Measurements from ENCODE around the gene TMEM59L. TPM values are rescaled to one million over a fixed set of nuclear protein-coding genes. Genes with fewer than 3 reads are reported as not detected.

Gene TMEM59L
- total RNA-seq, 2 experiments from 2014 or later: 0.25 to 0.27 TPM

DNA sequence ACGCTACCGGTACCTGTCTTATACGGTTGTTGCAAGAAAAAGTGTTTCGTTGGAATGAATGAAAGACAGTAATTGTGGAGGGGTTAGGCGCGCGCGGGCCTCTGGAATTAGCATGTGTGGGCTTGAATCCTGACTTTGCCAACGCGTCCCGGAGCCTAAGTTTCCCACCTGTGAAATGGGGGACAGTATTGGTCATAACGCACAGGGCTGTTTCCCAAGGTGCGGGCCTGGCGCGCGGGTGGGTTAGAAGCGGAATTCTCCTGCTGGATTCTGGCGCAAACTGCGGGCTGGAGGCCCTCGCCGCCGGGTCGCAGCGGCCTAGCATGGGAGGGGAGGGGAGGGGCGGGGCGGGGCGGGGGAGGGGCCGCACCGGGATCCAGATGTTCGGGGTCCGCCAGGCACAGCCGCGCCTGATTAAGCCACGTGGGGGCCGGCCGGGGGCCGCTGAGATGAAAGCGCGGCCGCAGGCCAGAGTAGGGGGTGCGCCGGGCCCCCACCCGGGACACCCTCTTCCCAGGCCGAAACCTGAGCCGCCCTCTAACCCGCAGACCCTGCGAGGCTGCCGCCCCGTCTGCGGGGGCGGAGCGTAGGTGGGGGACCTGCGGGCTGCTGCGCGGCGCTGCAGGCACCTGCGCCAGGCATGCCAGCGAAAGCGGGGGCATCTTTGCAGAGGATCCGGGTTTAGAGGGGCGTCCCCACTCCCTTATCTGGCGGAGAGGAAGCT, 1.2 kb upstream of the TMEM59L start:
- Mint-ChIP-seq H3K36me3 (ENCODE audit: low read depth) (no peaks in the 10 kb centered on the region), H3K27ac (no peak overlapping the region), H3K9me3 (no peaks in the 10 kb centered on the region), H3K4me3 (peak overlapping the region; percentile 67), H3K4me1 (ENCODE audit: low read depth) (peaks cover 30% of the 10 kb centered on the region), H3K27me3 (peaks cover 84% of the 10 kb centered on the region)
- CTCF ChIA-PET: no interaction called here
- peaks cover 43% of the 10 kb centered on the region for H3K4me1 ChIP-seq (ENCODE audit: insufficient read depth, low read length)
- TF ChIP-seq, protein P1, sequence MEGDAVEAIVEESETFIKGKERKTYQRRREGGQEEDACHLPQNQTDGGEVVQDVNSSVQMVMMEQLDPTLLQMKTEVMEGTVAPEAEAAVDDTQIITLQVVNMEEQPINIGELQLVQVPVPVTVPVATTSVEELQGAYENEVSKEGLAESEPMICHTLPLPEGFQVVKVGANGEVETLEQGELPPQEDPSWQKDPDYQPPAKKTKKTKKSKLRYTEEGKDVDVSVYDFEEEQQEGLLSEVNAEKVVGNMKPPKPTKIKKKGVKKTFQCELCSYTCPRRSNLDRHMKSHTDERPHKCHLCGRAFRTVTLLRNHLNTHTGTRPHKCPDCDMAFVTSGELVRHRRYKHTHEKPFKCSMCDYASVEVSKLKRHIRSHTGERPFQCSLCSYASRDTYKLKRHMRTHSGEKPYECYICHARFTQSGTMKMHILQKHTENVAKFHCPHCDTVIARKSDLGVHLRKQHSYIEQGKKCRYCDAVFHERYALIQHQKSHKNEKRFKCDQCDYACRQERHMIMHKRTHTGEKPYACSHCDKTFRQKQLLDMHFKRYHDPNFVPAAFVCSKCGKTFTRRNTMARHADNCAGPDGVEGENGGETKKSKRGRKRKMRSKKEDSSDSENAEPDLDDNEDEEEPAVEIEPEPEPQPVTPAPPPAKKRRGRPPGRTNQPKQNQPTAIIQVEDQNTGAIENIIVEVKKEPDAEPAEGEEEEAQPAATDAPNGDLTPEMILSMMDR (IDR thresholded peaks at IDR 0.05): no peak
- ATAC-seq (ENCODE audit: poor library complexity) (peak; percentile 54), DNase-seq (peak in 5 of 14 experiments; percentile 22 to 61 (median 27))
- H3K36me3 ChIP-seq (ENCODE audit: insufficient read depth, low read length): no peaks in the 10 kb centered on the region
- no peak overlapping the region for H3K27ac ChIP-seq (ENCODE audit: low read depth in 1 of 2, low read length in 2 of 2)
- intact Hi-C loops (cut with DNase I, micrococcal nuclease): no loop called here
- H3K27me3 ChIP-seq (ENCODE audit: control insufficient read depth in 1 of 2, insufficient read depth in 2 of 2, low read length in 2 of 2): peaks cover 72 to 82% of the 10 kb centered on the region in 2 experiments
- H3K4me3 ChIP-seq (ENCODE audit: low read length): peak overlapping the region; percentile 45
- POLR2A ChIA-PET: interaction anchor here (1.8 kb wide), 1 partner anchor 22 kb away, joined by 9 read pairs; the partner anchor contains the start of gene REX1BD
- peaks cover 0 to 28% of the 10 kb centered on the region in 2 experiments for H3K9me3 ChIP-seq (ENCODE audit: control insufficient read depth in 1 of 2, insufficient read depth in 1 of 2, low read length in 2 of 2)

DNA sequence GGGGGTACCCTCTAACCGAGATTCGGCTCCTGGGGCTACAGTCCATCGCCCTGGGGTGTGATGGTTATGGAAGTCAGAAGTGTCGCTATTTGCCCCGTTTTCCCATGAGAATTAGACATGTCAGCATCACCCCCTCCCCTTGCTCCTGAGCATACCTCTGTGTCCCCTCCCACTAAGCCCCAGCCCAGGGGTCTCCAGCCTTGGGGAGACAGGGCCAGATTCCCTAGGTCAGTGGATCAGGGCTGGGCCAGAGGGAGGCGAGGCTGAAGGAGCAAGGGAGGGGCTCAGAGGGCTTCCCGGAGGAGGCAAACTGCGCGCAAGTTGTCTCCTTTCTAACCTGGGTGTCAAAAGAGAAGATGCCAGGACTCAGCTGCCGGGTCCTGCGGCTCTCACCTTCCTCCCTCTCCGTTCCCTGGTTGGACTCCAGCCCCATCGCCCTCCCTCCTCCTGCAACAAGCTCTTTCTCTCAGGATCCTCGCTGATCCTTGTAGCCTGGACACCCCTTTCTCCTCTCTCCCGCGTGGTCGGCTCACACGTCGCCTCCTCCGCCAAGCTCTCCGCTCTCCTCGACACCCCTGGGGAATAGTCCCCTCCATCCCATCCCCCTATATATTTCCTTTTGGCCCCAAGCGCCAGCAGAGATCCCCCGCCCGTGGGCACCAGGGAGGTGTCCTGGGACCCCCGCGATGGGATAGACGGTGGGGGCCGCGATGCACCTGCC, 459 bp upstream of the TMEM59L start:
- Histone ChIP-seq H3K4me3 (ENCODE audit: low read length) (peak overlapping the region; percentile 45), H3K27me3 (ENCODE audit: control insufficient read depth in 1 of 2, insufficient read depth in 2 of 2, low read length in 2 of 2) (peaks cover 71 to 84% of the 10 kb centered on the region in 2 experiments), H3K9me3 (ENCODE audit: control insufficient read depth in 1 of 2, insufficient read depth in 1 of 2, low read length in 2 of 2) (peaks cover 0 to 27% of the 10 kb centered on the region in 2 experiments), H3K36me3 (ENCODE audit: insufficient read depth, low read length) (no peaks in the 10 kb centered on the region), H3K4me1 (ENCODE audit: insufficient read depth, low read length) (peaks cover 39% of the 10 kb centered on the region), H3K27ac (ENCODE audit: low read depth in 1 of 2, low read length in 2 of 2) (no peak overlapping the region)
- peaks cover 30% of the 10 kb centered on the region for H3K4me1 Mint-ChIP-seq (ENCODE audit: low read depth)
- ATAC-seq (ENCODE audit: poor library complexity) (no peak), DNase-seq (no peak)
- no peaks in the 10 kb centered on the region for H3K9me3 Mint-ChIP-seq
- POLR2A ChIA-PET: interaction anchor here (0.7 to 1.8 kb wide), 3 partner anchors 23 to 219 kb away, joined by 3 to 9 read pairs (median 3); partner anchors contain the start of genes REX1BD and UBA52
- H3K36me3 Mint-ChIP-seq (ENCODE audit: low read depth): no peaks in the 10 kb centered on the region
- TF ChIP-seq, protein P1 (IDR thresholded peaks at IDR 0.05): no peak
- peaks cover 91% of the 10 kb centered on the region for H3K27me3 Mint-ChIP-seq
- H3K27ac Mint-ChIP-seq: no peak overlapping the region
- CTCF ChIA-PET: no interaction called here
- peak overlapping the region; percentile 67 for H3K4me3 Mint-ChIP-seq
- intact Hi-C loops (cut with DNase I, micrococcal nuclease): no loop called here

DNA sequence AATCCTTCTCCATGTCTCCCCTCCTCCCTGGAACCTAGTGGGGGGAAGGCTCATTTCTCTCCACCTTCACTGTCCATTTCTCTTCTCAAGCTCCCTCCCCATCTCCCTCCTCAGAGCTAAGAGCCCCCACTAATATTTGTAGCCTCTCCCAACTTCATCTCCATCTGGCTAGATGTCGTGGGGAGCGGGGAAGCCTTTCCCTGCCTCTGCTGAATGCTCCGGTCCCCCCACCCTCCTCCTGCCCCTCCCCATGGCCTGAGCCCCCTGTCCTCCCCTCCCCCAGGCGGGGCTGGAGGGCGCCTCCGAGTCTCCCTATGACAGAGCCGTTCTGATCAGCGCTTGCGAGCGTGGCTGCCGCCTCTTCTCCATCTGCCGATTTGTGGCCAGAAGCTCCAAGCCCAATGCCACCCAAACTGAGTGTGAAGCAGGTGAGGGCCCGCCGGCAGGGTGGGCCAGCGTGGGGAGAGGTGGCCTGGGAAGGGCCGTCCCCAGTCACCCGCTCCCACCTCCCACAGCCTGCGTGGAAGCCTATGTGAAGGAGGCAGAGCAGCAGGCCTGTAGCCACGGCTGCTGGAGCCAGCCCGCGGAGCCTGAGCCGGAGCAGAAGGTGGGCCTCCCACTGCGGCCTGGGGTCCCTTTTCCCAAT, 1.0 kb downstream of the TMEM59L start:
- H3K27ac Mint-ChIP-seq: no peak overlapping the region
- peak overlapping the region; percentile 75 for H3K4me3 Mint-ChIP-seq
- DNase-seq: no peak

More for the DNA sequence above, 1.0 kb downstream of the TMEM59L start:
- peaks cover 0 to 15% of the 10 kb centered on the region in 2 experiments for H3K9me3 ChIP-seq (ENCODE audit: control insufficient read depth in 1 of 2, insufficient read depth in 1 of 2, low read length in 2 of 2)
- H3K9me3 Mint-ChIP-seq: no peaks in the 10 kb centered on the region
- no peak overlapping the region for H3K27ac ChIP-seq (ENCODE audit: low read depth in 1 of 2, low read length in 2 of 2)
- no peaks in the 10 kb centered on the region for H3K36me3 ChIP-seq (ENCODE audit: insufficient read depth, low read length)
- H3K36me3 Mint-ChIP-seq (ENCODE audit: low read depth): no peaks in the 10 kb centered on the region
- TF ChIP-seq, protein P1 (IDR thresholded peaks at IDR 0.05): no peak
- intact Hi-C loops (cut with DNase I, micrococcal nuclease): no loop called here
- ChIA-PET CTCF (no interaction called here), POLR2A (interaction anchor here (0.6 kb wide), 1 partner anchor 526 kb away, joined by 4 read pairs; no protein-coding TSS in a partner anchor)
- H3K4me3 ChIP-seq (ENCODE audit: low read length): no peak overlapping the region
- no peak for ATAC-seq (ENCODE audit: poor library complexity)
- peaks cover 29% of the 10 kb centered on the region for H3K4me1 ChIP-seq (ENCODE audit: insufficient read depth, low read length)
- H3K4me1 Mint-ChIP-seq (ENCODE audit: low read depth): peaks cover 22% of the 10 kb centered on the region
- H3K27me3 ChIP-seq (ENCODE audit: control insufficient read depth in 1 of 2, insufficient read depth in 2 of 2, low read length in 2 of 2): peaks cover 57 to 76% of the 10 kb centered on the region in 2 experiments
- H3K27me3 Mint-ChIP-seq: peaks cover 89% of the 10 kb centered on the region

All from CD4-positive, alpha-beta T cell (primary cell).